ENCODE measurements around the gene GMCL2.
A peak's percentile ranks its signal among the peaks of the same experiment; 100 is the strongest.

Gene GMCL2

GRCh38 chr5:178177569-178177968 is 9.6 kb downstream of the GMCL2 start:
- FAIRE-seq: no peak

GRCh38 chr5:178176791-178177190 is 10.4 kb downstream of the GMCL2 start:
- FAIRE-seq: no peak

- FAIRE-seq: no peak
These were observed 12.7 kb downstream of the GMCL2 start for GRCh38 chr5:178174456-178174855.

GRCh38 chr5:178170455-178170854 is 16.7 kb downstream of the GMCL2 start:
- FAIRE-seq: no peak

- FAIRE-seq: no peak
These were observed 21.6 kb downstream of the GMCL2 start for GRCh38 chr5:178165581-178165980.

- FAIRE-seq: no peak
These were observed 23.1 kb downstream of the GMCL2 start for GRCh38 chr5:178163772-178164735.

- FAIRE-seq: no peak
These were observed 24.7 kb downstream of the GMCL2 start for GRCh38 chr5:178162481-178162880.

- no peak for FAIRE-seq
These were observed 27.0 kb downstream of the GMCL2 start for GRCh38 chr5:178160176-178160575.

- FAIRE-seq: no peak
These were observed 32.1 kb downstream of the GMCL2 start for GRCh38 chr5:178155065-178155464.

- FAIRE-seq: peak; percentile 97
These were observed 33.4 kb downstream of the GMCL2 start, which contains the start of gene NHP2 for GRCh38 chr5:178153530-178154340. Gene NHP2 (minus strand): TSS chr5:178153885. CDS start chr5:178153817, 68 bp downstream.

GRCh38 chr5:178152491-178153444 is 34.4 kb downstream of the GMCL2 start:
- FAIRE-seq: no peak

GRCh38 chr5:178150977-178151734 is 36.0 kb downstream of the GMCL2 start:
- FAIRE-seq: no peak

- FAIRE-seq: no peak
These were observed 37.8 kb downstream of the GMCL2 start for GRCh38 chr5:178149199-178149932.

GRCh38 chr5:178147406-178147805 is 39.8 kb downstream of the GMCL2 start:
- no peak for FAIRE-seq

- no peak for FAIRE-seq
These were observed 41.0 kb downstream of the GMCL2 start for GRCh38 chr5:178145965-178146820.

GRCh38 chr5:178143901-178144300 is 43.3 kb downstream of the GMCL2 start:
- FAIRE-seq: no peak

GRCh38 chr5:178143246-178143645 is 43.9 kb downstream of the GMCL2 start:
- no peak for FAIRE-seq

- FAIRE-seq: no peak
These were observed 44.5 kb downstream of the GMCL2 start for GRCh38 chr5:178142642-178143041.

- FAIRE-seq: no peak
These were observed 45.6 kb downstream of the GMCL2 start for GRCh38 chr5:178141550-178141949.

GRCh38 chr5:178137991-178138390 is 49.2 kb downstream of the GMCL2 start:
- no peak for FAIRE-seq
